HL-60 (cell line): ENCODE data around the gene NABP2.
A peak's percentile ranks its signal among the peaks of the same experiment; 100 is the strongest.

Source experiments
- DNase-seq, 2 experiments: peaks; one replicate each; pipeline ENCODE4 v3.0.0-alpha.2; 2010 to 2020; ENCODE audit warnings: low read depth in 1 of 2, low spot score in 1 of 2
- H3K27ac ChIP-seq: fragments of 250-450 bp; sonication (Bioruptor Pico); replicated peaks from 2 replicates; pipeline ENCODE4 v1.5.1; 2020; ENCODE audit warnings: mild to moderate bottlenecking, moderate library complexity
- H3K27me3 ChIP-seq: fragments of 250-450 bp; sonication (Bioruptor Pico); 2 replicates; pipeline ENCODE4 v1.5.1; 2021; ENCODE audit warnings: mild to moderate bottlenecking, moderate library complexity; ENCODE audit not compliant: insufficient read depth, poor library complexity, severe bottlenecking
- H3K4me3 ChIP-seq: replicated peaks from 2 replicates; pipeline ENCODE4 v1.5.1; 2011; ENCODE audit warnings: mild to moderate bottlenecking, control low read depth, low read length; ENCODE audit not compliant: insufficient read depth
- GABPA ChIP-seq: IDR thresholded peaks from 2 replicates; pipeline ENCODE4 v1.6.1; 2012; ENCODE audit warnings: low read depth
- POLR2AphosphoS5 ChIP-seq: IDR thresholded peaks from 2 replicates; pipeline ENCODE4 v1.6.1; 2012; ENCODE audit warnings: low read depth
- SPI1 ChIP-seq: IDR thresholded peaks from 2 replicates; pipeline ENCODE4 v1.6.1; 2012; ENCODE audit warnings: low read depth, mild to moderate bottlenecking, borderline replicate concordance
- long read RNA-seq: library from polyadenylated mRNA; unstranded; transcript quantifications from one replicate; pipeline ENCODE4 v2.0.0, GENCODE V29; 2020
- TF ChIP-seq, protein P1 (sequence below): IDR thresholded peaks from 2 replicates; pipeline ENCODE4 v1.6.1; 2012; ENCODE audit warnings: low read depth; ENCODE audit not compliant: insufficient replicate concordance
- TF ChIP-seq, protein P2 (sequence below): IDR thresholded peaks from one replicate; pipeline ENCODE4 v1.5.1; 2011; ENCODE audit warnings: low read length, control low read depth, inconsistent platforms; ENCODE audit not compliant: insufficient read depth

The NABP2 gene
- long read RNA-seq, transcript NABP2-201 (7 exons, 1,417 nt): major isoform, 167 of 199 reads
- long read RNA-seq, transcript NABP2-203 (6 exons, 1,775 nt): minor isoform, 15 of 199 reads
- long read RNA-seq, transcript NABP2-202 (7 exons, 1,411 nt): minor isoform, 6 of 199 reads
- long read RNA-seq, partial matches to known transcripts: 1 of 199 reads
- long read RNA-seq, other reads (novel, unspliced or antisense): 7 of 199 reads

DNA sequence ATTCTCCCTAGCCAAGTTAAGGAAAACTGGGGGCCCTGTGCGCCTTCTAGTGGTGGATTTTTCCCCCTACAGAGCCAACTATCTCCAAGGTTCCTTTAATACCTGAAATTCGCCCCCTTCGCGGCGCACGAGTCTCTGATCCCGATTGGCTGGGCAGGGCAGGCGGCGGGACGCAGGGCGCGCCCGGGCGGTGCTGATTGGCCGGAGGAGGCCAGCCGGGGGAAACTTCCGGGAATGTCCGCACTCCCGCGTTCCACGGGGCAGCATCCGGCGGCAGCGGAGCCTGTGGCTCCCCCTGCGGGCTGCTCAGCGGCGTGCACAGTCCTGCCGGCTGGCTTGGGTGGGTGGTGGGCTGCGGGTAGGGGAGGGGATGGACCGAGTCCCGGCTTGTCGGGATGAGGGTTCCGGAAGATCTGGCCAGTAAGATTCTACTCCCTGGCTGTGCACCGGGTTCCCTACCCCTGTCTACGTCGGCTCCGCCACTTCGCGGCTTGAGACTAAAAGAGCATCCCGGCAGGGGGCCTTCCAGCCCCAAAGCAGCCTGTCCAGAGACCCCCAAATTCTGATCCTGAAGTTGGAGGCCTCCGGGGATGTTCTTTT, at the start of gene NABP2:
TSS of gene NABP2 (plus strand) at position 241 of the 600 bp plus-strand sequence. CDS start 515 bp downstream, outside the sequence.
- Histone ChIP-seq H3K4me3 (peak within 1 kb of the TSS; percentile 78), H3K27ac (peak within 1 kb of the TSS; percentile 92), H3K27me3 (no peaks in the 10 kb centered on the region)
- DNase-seq: peak; percentile 92 to 99
- peak; percentile 12; the same call in 1 of the 2 replicates for TF ChIP-seq POLR2AphosphoS5
- TF ChIP-seq, protein P1, sequence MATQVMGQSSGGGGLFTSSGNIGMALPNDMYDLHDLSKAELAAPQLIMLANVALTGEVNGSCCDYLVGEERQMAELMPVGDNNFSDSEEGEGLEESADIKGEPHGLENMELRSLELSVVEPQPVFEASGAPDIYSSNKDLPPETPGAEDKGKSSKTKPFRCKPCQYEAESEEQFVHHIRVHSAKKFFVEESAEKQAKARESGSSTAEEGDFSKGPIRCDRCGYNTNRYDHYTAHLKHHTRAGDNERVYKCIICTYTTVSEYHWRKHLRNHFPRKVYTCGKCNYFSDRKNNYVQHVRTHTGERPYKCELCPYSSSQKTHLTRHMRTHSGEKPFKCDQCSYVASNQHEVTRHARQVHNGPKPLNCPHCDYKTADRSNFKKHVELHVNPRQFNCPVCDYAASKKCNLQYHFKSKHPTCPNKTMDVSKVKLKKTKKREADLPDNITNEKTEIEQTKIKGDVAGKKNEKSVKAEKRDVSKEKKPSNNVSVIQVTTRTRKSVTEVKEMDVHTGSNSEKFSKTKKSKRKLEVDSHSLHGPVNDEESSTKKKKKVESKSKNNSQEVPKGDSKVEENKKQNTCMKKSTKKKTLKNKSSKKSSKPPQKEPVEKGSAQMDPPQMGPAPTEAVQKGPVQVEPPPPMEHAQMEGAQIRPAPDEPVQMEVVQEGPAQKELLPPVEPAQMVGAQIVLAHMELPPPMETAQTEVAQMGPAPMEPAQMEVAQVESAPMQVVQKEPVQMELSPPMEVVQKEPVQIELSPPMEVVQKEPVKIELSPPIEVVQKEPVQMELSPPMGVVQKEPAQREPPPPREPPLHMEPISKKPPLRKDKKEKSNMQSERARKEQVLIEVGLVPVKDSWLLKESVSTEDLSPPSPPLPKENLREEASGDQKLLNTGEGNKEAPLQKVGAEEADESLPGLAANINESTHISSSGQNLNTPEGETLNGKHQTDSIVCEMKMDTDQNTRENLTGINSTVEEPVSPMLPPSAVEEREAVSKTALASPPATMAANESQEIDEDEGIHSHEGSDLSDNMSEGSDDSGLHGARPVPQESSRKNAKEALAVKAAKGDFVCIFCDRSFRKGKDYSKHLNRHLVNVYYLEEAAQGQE: peak; percentile 16
- TF ChIP-seq SPI1: no peak; the same call in 1 of the 2 replicates
- TF ChIP-seq, protein P2, sequence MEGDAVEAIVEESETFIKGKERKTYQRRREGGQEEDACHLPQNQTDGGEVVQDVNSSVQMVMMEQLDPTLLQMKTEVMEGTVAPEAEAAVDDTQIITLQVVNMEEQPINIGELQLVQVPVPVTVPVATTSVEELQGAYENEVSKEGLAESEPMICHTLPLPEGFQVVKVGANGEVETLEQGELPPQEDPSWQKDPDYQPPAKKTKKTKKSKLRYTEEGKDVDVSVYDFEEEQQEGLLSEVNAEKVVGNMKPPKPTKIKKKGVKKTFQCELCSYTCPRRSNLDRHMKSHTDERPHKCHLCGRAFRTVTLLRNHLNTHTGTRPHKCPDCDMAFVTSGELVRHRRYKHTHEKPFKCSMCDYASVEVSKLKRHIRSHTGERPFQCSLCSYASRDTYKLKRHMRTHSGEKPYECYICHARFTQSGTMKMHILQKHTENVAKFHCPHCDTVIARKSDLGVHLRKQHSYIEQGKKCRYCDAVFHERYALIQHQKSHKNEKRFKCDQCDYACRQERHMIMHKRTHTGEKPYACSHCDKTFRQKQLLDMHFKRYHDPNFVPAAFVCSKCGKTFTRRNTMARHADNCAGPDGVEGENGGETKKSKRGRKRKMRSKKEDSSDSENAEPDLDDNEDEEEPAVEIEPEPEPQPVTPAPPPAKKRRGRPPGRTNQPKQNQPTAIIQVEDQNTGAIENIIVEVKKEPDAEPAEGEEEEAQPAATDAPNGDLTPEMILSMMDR: peak; percentile 29
- TF ChIP-seq GABPA: peak; percentile 78

DNA sequence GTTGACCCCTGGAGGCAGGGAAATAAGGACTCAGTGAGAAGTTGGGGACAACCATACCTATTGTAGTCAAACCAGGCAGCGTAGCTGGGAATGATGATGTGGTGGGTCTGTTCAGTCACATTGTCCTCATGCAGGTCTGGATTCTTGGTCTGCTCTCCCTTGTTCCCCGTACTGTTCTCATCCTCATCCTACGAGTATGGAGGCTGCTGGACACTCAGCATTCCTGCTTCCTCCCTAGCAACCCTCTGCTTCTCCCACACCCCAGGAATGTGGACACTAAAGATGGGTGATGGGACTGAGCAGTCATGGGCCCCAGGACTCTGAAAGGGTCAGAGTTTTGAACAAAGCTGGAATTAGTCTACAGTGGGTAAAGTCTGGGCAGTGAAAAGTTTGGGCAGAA, 45.8 kb upstream of the NABP2 start:
- H3K27me3 ChIP-seq: no peaks in the 10 kb centered on the region
- TF ChIP-seq POLR2AphosphoS5 (no peak), GABPA (no peak), SPI1 (no peak)
- TF ChIP-seq, protein P2: no peak
- TF ChIP-seq, protein P1: no peak
- H3K27ac ChIP-seq: no peak overlapping the region
- DNase-seq: no peak
- H3K4me3 ChIP-seq: no peak overlapping the region

DNA sequence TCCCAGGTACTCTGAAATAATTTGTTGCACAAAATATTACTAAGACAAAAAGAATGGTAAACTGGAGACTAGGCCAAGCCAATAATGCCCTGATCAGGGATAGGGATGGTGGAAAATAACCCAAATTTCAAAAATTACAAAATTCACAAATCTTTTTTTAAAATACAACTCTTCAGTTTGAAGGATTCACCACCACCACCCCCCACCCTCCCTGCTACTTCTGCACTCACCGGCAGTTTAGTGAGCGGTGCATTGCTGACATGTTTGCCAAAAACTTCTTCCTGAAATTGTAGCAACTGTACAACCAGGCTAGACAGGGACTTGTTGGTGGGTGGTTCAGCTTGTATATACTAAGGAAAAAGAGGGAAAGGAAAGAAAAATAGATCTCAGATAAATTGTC, 37.2 kb upstream of the NABP2 start:
- peak overlapping the region; percentile 18; the same call in 1 of the 2 replicates for H3K27ac ChIP-seq
- peak in 1 of 2 experiments; percentile 28 for DNase-seq
- TF ChIP-seq, protein P2: no peak
- no peak for TF ChIP-seq GABPA
- TF ChIP-seq POLR2AphosphoS5: no peak
- TF ChIP-seq, protein P1: no peak
- no peak for TF ChIP-seq SPI1
- H3K27me3 ChIP-seq: no peaks in the 10 kb centered on the region
- H3K4me3 ChIP-seq: peak overlapping the region; percentile 86; the same call in 1 of the 2 replicates
